Measurements from ENCODE around the gene FERMT3. TPM values are rescaled to one million over a fixed set of nuclear protein-coding genes. Genes with fewer than 3 reads are reported as not detected.

Gene FERMT3
- total and polyA plus RNA-seq, 2 of the 8 experiments (the other 6 are each of a cell fraction or from before 2014, with no cell fraction given): 1.4 to 3.7 TPM

DNA sequence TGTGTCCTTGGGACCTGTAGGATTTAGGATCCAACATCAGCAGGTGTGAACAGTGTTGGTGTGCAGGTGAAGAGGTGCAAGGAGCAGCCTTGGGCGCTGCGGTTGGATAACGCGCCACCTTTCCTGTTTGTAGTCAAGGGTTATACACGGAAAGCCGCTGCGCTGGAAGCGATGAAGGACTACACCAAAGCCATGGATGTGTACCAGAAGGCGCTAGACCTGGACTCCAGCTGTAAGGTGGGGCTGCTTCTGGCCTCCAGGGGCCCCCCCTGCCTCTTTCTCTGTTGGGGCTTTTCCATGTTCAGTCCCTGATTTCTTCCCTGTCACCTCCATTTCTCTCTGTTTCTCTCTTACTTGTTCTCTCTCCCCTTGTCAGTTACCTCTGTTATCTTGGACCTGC, 3.5 kb upstream of the FERMT3 start:
- FAIRE-seq (no peak), DNase-seq (ENCODE audit: low read depth in 1 of 2, low spot score in 2 of 2) (no peak)
- WGBS, 2 experiments (ENCODE audit: extremely low coverage in 1 of 2, insufficient coverage in 1 of 2, insufficient read length in 1 of 2, insufficient replicate concordance in 2 of 2, low coverage in 1 of 2, low lambda C conversion rate in 2 of 2, missing lambda C conversion rate in 1 of 2): 96% methylated on average over 9 of the region's 9 CpGs; no CpG with 5 or more reads in 1 of the 2 experiments
- H3K4ac ChIP-seq (replicated peaks; ENCODE audit: insufficient read length, low read depth, low read length): no peak overlapping the region
- no peak overlapping the region for H4K91ac ChIP-seq (replicated peaks; ENCODE audit: insufficient read length, low read length)
- H4K5ac ChIP-seq (ENCODE audit: insufficient read length, low read depth, low read length): no peak overlapping the region
- CTCF ChIA-PET (ENCODE audit: partially characterized antibody): interaction anchor here (0.6 to 7.4 kb wide), 9 partner anchors 10 to 152 kb away, joined by 3 to 68 read pairs (median 16); partner anchors contain the start of genes ESRRA, NUDT22, PLCB3 and TRMT112
- H3K79me2 ChIP-seq (ENCODE audit: control insufficient read depth in 1 of 2, insufficient read depth in 2 of 2, low read length in 2 of 2): no peaks in the 10 kb centered on the region
- no peak overlapping the region for H3K14ac ChIP-seq (ENCODE audit: insufficient read length)
- H3K56ac ChIP-seq (replicated peaks; ENCODE audit: insufficient read length, low read depth, low read length): no peak overlapping the region
- no peak overlapping the region for H2BK120ac ChIP-seq (replicated peaks; ENCODE audit: low read depth, low read length)
- no peak overlapping the region for H3K18ac ChIP-seq (ENCODE audit: extremely low read depth, low read length)
- no peak overlapping the region for H3K9ac ChIP-seq (replicated peaks in 1 of 4; ENCODE audit: extremely low read depth in 1 of 4, low read depth in 3 of 4, low read length in 3 of 4)
- H2BK5ac ChIP-seq (ENCODE audit: low read depth, low read length): no peak overlapping the region
- no peak overlapping the region for H3K4me2 ChIP-seq (ENCODE audit: insufficient read depth in 1 of 2, low read depth in 2 of 2, low read length in 2 of 2)
- no peaks in the 10 kb centered on the region; the same call in 1 of the 2 replicates for H3K23me2 ChIP-seq (ENCODE audit: low read depth, low read length)
- no peak overlapping the region for H3K23ac ChIP-seq (ENCODE audit: insufficient read length)
- H2BK20ac ChIP-seq (ENCODE audit: low read length): no peak overlapping the region
- no peaks in the 10 kb centered on the region; a peak in 1 of 7 replicates for H3K27me3 ChIP-seq (replicated peaks in 1 of 4; ENCODE audit: control insufficient read depth in 3 of 4, extremely low read depth in 1 of 4, insufficient read depth in 3 of 4, low read length in 3 of 4)
- no peak overlapping the region for H3K27ac ChIP-seq (ENCODE audit: low read depth, low read length)
- H2AFZ ChIP-seq (ENCODE audit: low read length): no peak overlapping the region
- no peak overlapping the region for H2BK15ac ChIP-seq (ENCODE audit: low read length)
- POLR2A ChIA-PET (ENCODE audit: partially characterized antibody): interaction anchor here (1.1 to 18.4 kb wide), 4 partner anchors 14 to 42 kb away, joined by 3 to 253 read pairs (median 112); partner anchors contain the start of genes NUDT22, PPP1R14B, STIP1 and TRPT1
- peaks cover 44 to 76% (median 62%) of the 10 kb centered on the region in 4 experiments for H3K36me3 ChIP-seq (ENCODE audit: control insufficient read depth in 2 of 4, insufficient read depth in 4 of 4, low read length in 3 of 4)
- H2BK12ac ChIP-seq (ENCODE audit: low read depth, low read length): no peak overlapping the region
- no peaks in the 10 kb centered on the region for H3K9me3 ChIP-seq (ENCODE audit: insufficient read depth in 2 of 2, low read depth in 1 of 2, low read length in 1 of 2)
- H3K79me1 ChIP-seq (ENCODE audit: low read depth, low read length): no peaks in the 10 kb centered on the region
- H3K4me1 ChIP-seq (replicated peaks in 1 of 4; ENCODE audit: control insufficient read depth in 3 of 4, insufficient read depth in 4 of 4, low read length in 3 of 4): peaks cover 0 to 5% (median 0%) of the 10 kb centered on the region in 4 experiments; a peak in 3 of 7 replicates
- H4K8ac ChIP-seq (ENCODE audit: extremely low read depth, insufficient read depth, low read length): no peak overlapping the region
- H2AK5ac ChIP-seq (ENCODE audit: low read depth, low read length): no peak overlapping the region
- H4K20me1 ChIP-seq (replicated peaks in 1 of 2; ENCODE audit: control insufficient read depth in 1 of 2, insufficient read depth in 2 of 2, low read length in 2 of 2): peaks cover 5 to 20% of the 10 kb centered on the region in 2 experiments
- no peak overlapping the region for H3K4me3 ChIP-seq (ENCODE audit: extremely low read depth in 1 of 4, insufficient read depth in 2 of 4, low read depth in 3 of 4, low read length in 4 of 4)
- TF ChIP-seq SUZ12 (IDR thresholded peaks at IDR 0.05; ENCODE audit: low read length) (no peak), SP4 (IDR thresholded peaks at IDR 0.05; ENCODE audit: low read length) (no peak), CBX8 (IDR thresholded peaks at IDR 0.05; ENCODE audit: borderline replicate concordance, low read depth, low read length) (no peak), SRF (IDR thresholded peaks at IDR 0.05; ENCODE audit: low read depth, low read length) (no peak), EP300 (IDR thresholded peaks at IDR 0.05; ENCODE audit: borderline replicate concordance in 1 of 2, low read depth in 2 of 2, low read length in 2 of 2) (no peak), BACH1 (IDR thresholded peaks at IDR 0.05; ENCODE audit: low read length) (no peak), NANOG (IDR thresholded peaks at IDR 0.05; ENCODE audit: insufficient read depth, low read depth, low read length, poor library complexity, severe bottlenecking) (no peak), HDAC2 (IDR thresholded peaks at IDR 0.05; ENCODE audit: borderline replicate concordance in 1 of 2, low read depth in 2 of 2, low read length in 2 of 2) (no peak), CREB1 (IDR thresholded peaks at IDR 0.05) (no peak), KDM4A (IDR thresholded peaks at IDR 0.05; ENCODE audit: low read depth, low read length, severe bottlenecking) (no peak), SAP30 (IDR thresholded peaks at IDR 0.05; ENCODE audit: insufficient read depth, insufficient replicate concordance, low read length) (no peak), SP1 (IDR thresholded peaks at IDR 0.05; ENCODE audit: low read depth, low read length) (no peak)
- TF ChIP-seq, protein P1, sequence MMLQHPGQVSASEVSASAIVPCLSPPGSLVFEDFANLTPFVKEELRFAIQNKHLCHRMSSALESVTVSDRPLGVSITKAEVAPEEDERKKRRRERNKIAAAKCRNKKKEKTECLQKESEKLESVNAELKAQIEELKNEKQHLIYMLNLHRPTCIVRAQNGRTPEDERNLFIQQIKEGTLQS (IDR thresholded peaks at IDR 0.05; ENCODE audit: insufficient read depth, low read depth, low read length): no peak

All from H1 (cell line).